ENCODE data around the gene TGM6. TPM values are rescaled to one million over a fixed set of nuclear protein-coding genes. Genes with fewer than 3 reads are reported as not detected.

Gene TGM6
- total RNA-seq, 1 donor from 2014 or later: not detected

- Mint-ChIP-seq H3K9me3 (peaks cover 3% of the 10 kb centered on the region), H3K27me3 (ENCODE audit: low read depth) (peaks cover 9% of the 10 kb centered on the region), H3K4me3 (no peak overlapping the region), H3K36me3 (ENCODE audit: low read depth) (peaks cover 3% of the 10 kb centered on the region), H3K4me1 (no peaks in the 10 kb centered on the region), H3K27ac (ENCODE audit: unreplicated experiment) (no peak overlapping the region)
- TF ChIP-seq, protein P1, sequence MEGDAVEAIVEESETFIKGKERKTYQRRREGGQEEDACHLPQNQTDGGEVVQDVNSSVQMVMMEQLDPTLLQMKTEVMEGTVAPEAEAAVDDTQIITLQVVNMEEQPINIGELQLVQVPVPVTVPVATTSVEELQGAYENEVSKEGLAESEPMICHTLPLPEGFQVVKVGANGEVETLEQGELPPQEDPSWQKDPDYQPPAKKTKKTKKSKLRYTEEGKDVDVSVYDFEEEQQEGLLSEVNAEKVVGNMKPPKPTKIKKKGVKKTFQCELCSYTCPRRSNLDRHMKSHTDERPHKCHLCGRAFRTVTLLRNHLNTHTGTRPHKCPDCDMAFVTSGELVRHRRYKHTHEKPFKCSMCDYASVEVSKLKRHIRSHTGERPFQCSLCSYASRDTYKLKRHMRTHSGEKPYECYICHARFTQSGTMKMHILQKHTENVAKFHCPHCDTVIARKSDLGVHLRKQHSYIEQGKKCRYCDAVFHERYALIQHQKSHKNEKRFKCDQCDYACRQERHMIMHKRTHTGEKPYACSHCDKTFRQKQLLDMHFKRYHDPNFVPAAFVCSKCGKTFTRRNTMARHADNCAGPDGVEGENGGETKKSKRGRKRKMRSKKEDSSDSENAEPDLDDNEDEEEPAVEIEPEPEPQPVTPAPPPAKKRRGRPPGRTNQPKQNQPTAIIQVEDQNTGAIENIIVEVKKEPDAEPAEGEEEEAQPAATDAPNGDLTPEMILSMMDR (conservative IDR thresholded peaks at IDR 0.05): no peak
- DNase-seq (ENCODE audit: low read depth, low spot score): no peak
Observed at GRCh38 chr20:2363187-2363586, 17.5 kb upstream of the TGM6 start.

DNA sequence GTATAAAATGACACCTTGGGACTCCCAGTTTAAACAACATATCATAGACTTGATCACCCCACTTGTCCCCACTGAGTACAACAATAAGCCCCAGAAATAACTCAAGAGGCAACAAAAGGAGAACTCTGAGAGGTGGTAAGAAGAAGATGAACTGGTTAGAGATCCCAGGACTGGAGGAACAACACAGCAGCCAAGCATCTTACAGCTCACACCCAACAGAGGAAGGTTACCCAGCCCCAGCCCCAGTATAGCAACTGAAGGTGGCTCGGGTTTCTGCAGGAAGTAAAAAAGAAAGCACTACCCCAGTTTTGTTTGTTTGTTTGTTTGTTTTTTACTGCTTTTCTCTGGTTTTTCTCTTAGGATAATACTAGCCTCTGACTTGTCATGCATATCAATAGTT is 17.1 kb upstream of the TGM6 start:
- peaks cover 3% of the 10 kb centered on the region for H3K36me3 Mint-ChIP-seq (ENCODE audit: low read depth)
- no peak overlapping the region for H3K27ac Mint-ChIP-seq (ENCODE audit: unreplicated experiment)
- TF ChIP-seq, protein P1 (conservative IDR thresholded peaks at IDR 0.05): no peak
- peaks cover 3% of the 10 kb centered on the region for H3K9me3 Mint-ChIP-seq
- no peak for DNase-seq (ENCODE audit: low read depth, low spot score)
- no peaks in the 10 kb centered on the region for H3K4me1 Mint-ChIP-seq
- peaks cover 9% of the 10 kb centered on the region for H3K27me3 Mint-ChIP-seq (ENCODE audit: low read depth)
- no peak overlapping the region for H3K4me3 Mint-ChIP-seq

- Mint-ChIP-seq H3K27me3 (ENCODE audit: low read depth) (peaks cover 10% of the 10 kb centered on the region), H3K27ac (ENCODE audit: unreplicated experiment) (no peak overlapping the region), H3K4me3 (no peak overlapping the region), H3K36me3 (ENCODE audit: low read depth) (peaks cover 3% of the 10 kb centered on the region), H3K4me1 (no peaks in the 10 kb centered on the region), H3K9me3 (peaks cover 4% of the 10 kb centered on the region)
- DNase-seq (ENCODE audit: low read depth, low spot score): no peak
- TF ChIP-seq, protein P1 (conservative IDR thresholded peaks at IDR 0.05): no peak
Observed at GRCh38 chr20:2364044-2364443, 16.7 kb upstream of the TGM6 start.

GRCh38 chr20:2365091-2365490 is 15.6 kb upstream of the TGM6 start:
- Mint-ChIP-seq H3K9me3 (peaks cover 6% of the 10 kb centered on the region), H3K36me3 (ENCODE audit: low read depth) (peaks cover 3% of the 10 kb centered on the region), H3K27ac (ENCODE audit: unreplicated experiment) (no peak overlapping the region), H3K4me3 (no peak overlapping the region), H3K27me3 (ENCODE audit: low read depth) (peaks cover 9% of the 10 kb centered on the region), H3K4me1 (no peaks in the 10 kb centered on the region)
- no peak for DNase-seq (ENCODE audit: low read depth, low spot score)
- TF ChIP-seq, protein P1 (conservative IDR thresholded peaks at IDR 0.05): no peak

GRCh38 chr20:2365666-2366065 is 15.0 kb upstream of the TGM6 start:
- no peak for DNase-seq (ENCODE audit: low read depth, low spot score)
- H3K4me3 Mint-ChIP-seq: no peak overlapping the region
- TF ChIP-seq, protein P1 (conservative IDR thresholded peaks at IDR 0.05): no peak
- peaks cover 9% of the 10 kb centered on the region for H3K9me3 Mint-ChIP-seq
- peaks cover 12% of the 10 kb centered on the region for H3K27me3 Mint-ChIP-seq (ENCODE audit: low read depth)
- H3K27ac Mint-ChIP-seq (ENCODE audit: unreplicated experiment): no peak overlapping the region
- peaks cover 6% of the 10 kb centered on the region for H3K36me3 Mint-ChIP-seq (ENCODE audit: low read depth)
- no peaks in the 10 kb centered on the region for H3K4me1 Mint-ChIP-seq

GRCh38 chr20:2368621-2369020 is 12.1 kb upstream of the TGM6 start:
- no peak for DNase-seq (ENCODE audit: low read depth, low spot score)
- peaks cover 2% of the 10 kb centered on the region for H3K36me3 Mint-ChIP-seq (ENCODE audit: low read depth)
- peaks cover 5% of the 10 kb centered on the region for H3K9me3 Mint-ChIP-seq
- H3K27me3 Mint-ChIP-seq (ENCODE audit: low read depth): peaks cover 30% of the 10 kb centered on the region
- no peak overlapping the region for H3K27ac Mint-ChIP-seq (ENCODE audit: unreplicated experiment)
- TF ChIP-seq, protein P1 (conservative IDR thresholded peaks at IDR 0.05): no peak
- no peak overlapping the region for H3K4me3 Mint-ChIP-seq
- H3K4me1 Mint-ChIP-seq: no peaks in the 10 kb centered on the region

All from neural crest cell (in vitro differentiated cells).